Measurements from ENCODE around the gene TIMM22. TPM values are rescaled to one million over a fixed set of nuclear protein-coding genes. Genes with fewer than 3 reads are reported as not detected.

The TIMM22 gene
- total and polyA plus RNA-seq, 2 donors (not counting 1 experiment from before 2014, with no cell fraction given): 4.1 to 9.5 TPM

- Histone ChIP-seq H3K27ac (ENCODE audit: low read length in 2 of 2) (peak within 1 kb of the TSS in 1 of 2 donors; percentile 54), H3K4me3 (ENCODE audit: control extremely low read depth in 1 of 5, extremely low read depth in 1 of 5, insufficient read depth in 1 of 5, low read depth in 2 of 5, low read length in 4 of 5) (peak within 1 kb of the TSS; percentile 8 to 67 (median 62)), H3K4me1 (ENCODE audit: control insufficient read depth in 2 of 2, insufficient read depth in 2 of 2, low read length in 2 of 2) (peaks cover 23 to 28% of the 10 kb centered on the region in 2 donors), H4K20me1 (ENCODE audit: control insufficient read depth, insufficient read depth, low read length, poor library complexity, severe bottlenecking) (no peaks in the 10 kb centered on the region), H3K9me3 (ENCODE audit: control extremely low read depth in 1 of 3, control insufficient read depth in 2 of 3, insufficient read depth in 1 of 3, low read length in 2 of 3) (peaks cover 0 to 7% (median 0%) of the 10 kb centered on the region in 3 donors), H3K27me3 (replicated peaks in 1 of 4; ENCODE audit: control extremely low read depth in 1 of 4, control insufficient read depth in 3 of 4, insufficient read depth in 4 of 4, low read length in 3 of 4) (peaks cover 0 to 33% (median 22%) of the 10 kb centered on the region in 4 experiments), H2AFZ (ENCODE audit: insufficient read depth, low read depth, low read length, poor library complexity, severe bottlenecking) (peak within 1 kb of the TSS; percentile 81), H3K79me2 (ENCODE audit: control insufficient read depth, insufficient read depth, low read length) (no peaks in the 10 kb centered on the region), H3K36me3 (replicated peaks in 1 of 2; ENCODE audit: control extremely low read depth in 1 of 2, control insufficient read depth in 1 of 2, extremely low read depth in 1 of 2, insufficient read depth in 2 of 2, low read length in 1 of 2) (no peaks in the 10 kb centered on the region), H3K4me2 (replicated peaks; ENCODE audit: low read depth, low read length, poor library complexity, severe bottlenecking) (peak within 1 kb of the TSS; percentile 91), H3K9ac (ENCODE audit: low read length) (peak within 1 kb of the TSS; percentile 67)
- intact Hi-C loops (cut with micrococcal nuclease): loop anchor here (5.0 kb wide), 1 partner anchor 197 kb away; the partner anchor contains the start of genes GLOD4 and MRM3
- Mint-ChIP-seq H3K9me3 (ENCODE audit: insufficient read depth) (no peaks in the 10 kb centered on the region), H3K4me1 (peaks cover 21% of the 10 kb centered on the region), H3K27ac (peak within 1 kb of the TSS; percentile 80), H3K27me3 (peaks cover 23% of the 10 kb centered on the region), H3K4me3 (peak within 1 kb of the TSS; percentile 87)
- DNase-seq (peak; percentile 90), ATAC-seq (ENCODE audit: low read depth) (peak; percentile 88)
- 1% methylated on average over 91 of the region's 94 CpGs for WGBS (ENCODE audit: insufficient coverage)
- TF ChIP-seq EZH2 (IDR thresholded peaks at IDR 0.05; ENCODE audit: borderline replicate concordance, insufficient read depth, low read depth, low read length, poor library complexity, severe bottlenecking) (no peak), CTCF (IDR thresholded peaks at IDR 0.05) (no peak)
- ChIA-PET POLR2A (interaction anchor here (0.7 to 2.7 kb wide), 2 partner anchors 17 to 885 kb away, joined by 3 to 23 read pairs; partner anchors contain the start of gene TIMM22), CTCF (interaction anchor here (0.7 to 2.9 kb wide), 10 partner anchors 17 to 593 kb away, joined by 3 to 36 read pairs (median 6); partner anchors contain the start of genes TIMM22 and VPS53)
These were observed 17.2 kb upstream of the TIMM22 start, which contains the start of gene NXN for GRCh38 chr17:979539-980405. NXN (minus strand) TSS chr17:979776.
